ENCODE data around the gene KIF6.

- TF ChIP-seq CTCF (IDR thresholded peaks at IDR 0.05; ENCODE audit: borderline replicate concordance, extremely low read depth, low read length, poor library complexity, severe bottlenecking) (no peak), EZH2 (IDR thresholded peaks at IDR 0.05; ENCODE audit: borderline replicate concordance, low read depth, low read length, severe bottlenecking) (no peak)
These were observed 402.8 kb downstream of the KIF6 start, which contains the start of gene KCNK16 for GRCh38 chr6:39322306-39322850.
